H1 (cell line): ENCODE data around the gene PI4KA. TPM values are rescaled to one million over a fixed set of nuclear protein-coding genes. Genes with fewer than 3 reads are reported as not detected.

Experiments
- BCL11A ChIP-seq, 2 experiments: IDR thresholded peaks; one replicate each; pipeline ENCODE4 v1.6.1; 2011; ENCODE audit warnings: low read depth in 2 of 2, low read length in 2 of 2, mild to moderate bottlenecking in 2 of 2
- SIRT6 ChIP-seq: IDR thresholded peaks from one replicate; pipeline ENCODE4 v1.7.1; 2012; ENCODE audit warnings: low read length, inconsistent platforms
- polyA plus RNA-seq, 7 experiments: library from polyadenylated mRNA; depleted of rRNA in 3 of 7; stranded (reverse) in 5 of 7; unstranded in 2 of 7; fragments of >200 nt in 5 of 7; fragments of 200-250 nt in 2 of 7; gene quantifications; 1 replicate in 5 of 7; 2 replicates in 1 of 7; 4 replicates in 1 of 7; pipeline versions ENCODE4 v1.2.1 to v1.2.3, GENCODE V29; 2011 to 2013; ENCODE audit warnings: missing spikeins in 2 of 7, mixed read lengths in 2 of 7
- total RNA-seq: library from RNA; stranded (reverse); fragmentation: NEBNext Ultra II Directional; extraction: Animal tissue kit (Norgen Biotek cat#: 25700); gene quantifications from 2 replicates; pipeline ENCODE4 v1.2.1, GENCODE V29; 2021

Gene PI4KA
- total and polyA plus RNA-seq, 2 of the 8 experiments (the other 6 are each of a cell fraction or from before 2014, with no cell fraction given) = 22.5 to 37.7 TPM

- TF ChIP-seq SIRT6 (no peak), BCL11A (IDR thresholded peaks at IDR 0.05; ENCODE audit: low read depth in 2 of 2, low read length in 2 of 2) (no peak)
Observed at GRCh38 chr22:20748082-20748481, 110.5 kb downstream of the PI4KA start (continued).
